Small intestine (tissue), 7 donors: ENCODE data around the gene TRIM41. TPM values are rescaled to one million over a fixed set of nuclear protein-coding genes. Genes with fewer than 3 reads are reported as not detected.

Experiments
- DNase-seq, 2 donors: peaks; one replicate each; pipeline versions ENCODE4 v3.0.0 to v3.0.0-alpha.2; 2013
- FAIRE-seq: peaks from 2 replicates; lab custom pipeline; 2012; peaks lifted over from hg19 to GRCh38; lab: Jason Lieb, UNC
- H3K27ac ChIP-seq, 3 donors: one replicate each; pipeline ENCODE4 v1.5.1; 2013; ENCODE audit warnings: low read length in 2 of 3, mild to moderate bottlenecking in 2 of 3, control low read depth in 1 of 3, inconsistent platforms in 1 of 3, low read depth in 1 of 3, moderate library complexity in 1 of 3
- H3K27me3 ChIP-seq, 3 donors: one replicate each; pipeline ENCODE4 v1.6.1; 2013; ENCODE audit warnings: low read length in 3 of 3, inconsistent platforms in 1 of 3; ENCODE audit not compliant: control insufficient read depth in 3 of 3, insufficient read depth in 3 of 3
- H3K36me3 ChIP-seq, 3 donors: one replicate each; pipeline ENCODE4 v1.6.1; 2013; ENCODE audit warnings: low read length in 3 of 3, inconsistent platforms in 1 of 3, low read depth in 1 of 3, mild to moderate bottlenecking in 1 of 3, moderate library complexity in 1 of 3; ENCODE audit not compliant: control insufficient read depth in 3 of 3, insufficient read depth in 2 of 3
- H3K4me1 ChIP-seq, 3 donors: one replicate each; pipeline ENCODE4 v1.6.1; 2013; ENCODE audit warnings: low read length in 2 of 3, inconsistent platforms in 1 of 3, low read depth in 1 of 3, mild to moderate bottlenecking in 1 of 3, moderate library complexity in 1 of 3; ENCODE audit not compliant: control insufficient read depth in 3 of 3, insufficient read depth in 2 of 3
- H3K4me3 ChIP-seq, 3 donors: one replicate each; pipeline ENCODE4 v1.5.1; 2013; ENCODE audit warnings: low read length in 3 of 3, control low read depth in 1 of 3, inconsistent platforms in 1 of 3, low read depth in 1 of 3, mild to moderate bottlenecking in 1 of 3, moderate library complexity in 1 of 3
- H3K9me3 ChIP-seq, 2 donors: one replicate each; pipeline ENCODE4 v1.6.1; 2013; ENCODE audit warnings: low read depth in 1 of 2, low read length in 1 of 2; ENCODE audit not compliant: control insufficient read depth in 2 of 2, insufficient read depth in 1 of 2
- WGBS, 3 donors: extraction: QIAGEN DNeasy Blood & Tissue Kit; methylation state at CpG; one replicate each; pipeline ENCODE4 v1.1.7; 2013; 5-methylcytosine and 5-hydroxymethylcytosine counted together
- polyA plus RNA-seq, 4 donors: library from polyadenylated mRNA; stranded (reverse) in 3 of 4; unstranded in 1 of 4; fragments of 200-250 nt in 3 of 4; fragments of 120-200 nt in 1 of 4; gene quantifications; one replicate each; pipeline versions ENCODE4 v1.2.1 to v1.2.3, GENCODE V29; 2013
- donor health status: healthy with polysubstance abuse.
- donor health status: control.
- donor health status: control.
- donor health status: Bipolar disorder and iron deficiency.
- donor health status: healthy.

TRIM41 gene
- polyA plus RNA-seq, 4 donors: 19.2 to 25.0 (median 21.6) TPM

DNA sequence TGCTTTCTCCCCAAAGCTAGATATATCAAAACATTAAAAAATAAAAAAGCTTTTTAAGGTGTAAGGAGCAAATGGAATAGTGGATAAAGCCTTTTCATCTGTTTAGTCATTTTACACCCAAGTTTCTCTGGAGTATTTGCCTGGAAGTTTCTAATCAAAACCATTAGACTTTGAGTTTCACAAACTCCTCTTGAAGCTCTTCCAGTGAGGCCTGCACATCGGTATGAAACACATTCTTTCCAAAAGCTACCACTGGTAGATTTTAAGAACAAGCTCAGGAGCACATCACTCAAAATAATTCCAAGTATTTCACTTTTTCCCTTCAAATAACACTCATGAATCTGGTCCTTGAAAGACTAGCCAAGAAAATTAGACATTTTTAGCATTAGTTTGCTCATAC lies 32.2 kb downstream of the TRIM41 start:
- H3K4me1 ChIP-seq: peaks cover 5 to 16% (median 16%) of the 10 kb centered on the region in 3 donors
- no peaks in the 10 kb centered on the region for H3K9me3 ChIP-seq
- DNase-seq (no peak), FAIRE-seq (no peak)
- H3K27me3 ChIP-seq: no peaks in the 10 kb centered on the region
- WGBS, 3 donors: 58 to 73% (median 63%) methylated on average over 1 of the region's 1 CpG
- no peak overlapping the region for H3K4me3 ChIP-seq
- H3K36me3 ChIP-seq: peaks cover 0 to 25% (median 2%) of the 10 kb centered on the region in 3 donors
- H3K27ac ChIP-seq: no peak overlapping the region

GRCh38 chr5:181255836-181256578 lies 32.9 kb downstream of the TRIM41 start:
- WGBS, 3 donors: 78 to 83% (median 80%) methylated on average over 7 of the region's 7 CpGs
- DNase-seq (no peak), FAIRE-seq (no peak)
- H3K4me3 ChIP-seq: no peak overlapping the region
- H3K4me1 ChIP-seq: peaks cover 5 to 16% (median 16%) of the 10 kb centered on the region in 3 donors
- H3K27ac ChIP-seq: no peak overlapping the region
- no peaks in the 10 kb centered on the region for H3K9me3 ChIP-seq
- H3K27me3 ChIP-seq: no peaks in the 10 kb centered on the region
- peaks cover 0 to 20% (median 2%) of the 10 kb centered on the region in 3 donors for H3K36me3 ChIP-seq

GRCh38 chr5:181258576-181258975 lies 35.5 kb downstream of the TRIM41 start:
- Histone ChIP-seq H3K27me3 (no peaks in the 10 kb centered on the region), H3K4me3 (peak overlapping the region in 2 of 3 donors; percentile 81 to 91), H3K27ac (no peak overlapping the region), H3K36me3 (peaks cover 0 to 19% (median 0%) of the 10 kb centered on the region in 3 donors), H3K4me1 (peaks cover 2 to 16% (median 16%) of the 10 kb centered on the region in 3 donors), H3K9me3 (peaks cover 0 to 4% of the 10 kb centered on the region in 2 donors)
- no peak for FAIRE-seq
- DNase-seq: no peak
- WGBS, 3 donors: 28 to 55% (median 54%) methylated on average over 3 of the region's 3 CpGs

DNA sequence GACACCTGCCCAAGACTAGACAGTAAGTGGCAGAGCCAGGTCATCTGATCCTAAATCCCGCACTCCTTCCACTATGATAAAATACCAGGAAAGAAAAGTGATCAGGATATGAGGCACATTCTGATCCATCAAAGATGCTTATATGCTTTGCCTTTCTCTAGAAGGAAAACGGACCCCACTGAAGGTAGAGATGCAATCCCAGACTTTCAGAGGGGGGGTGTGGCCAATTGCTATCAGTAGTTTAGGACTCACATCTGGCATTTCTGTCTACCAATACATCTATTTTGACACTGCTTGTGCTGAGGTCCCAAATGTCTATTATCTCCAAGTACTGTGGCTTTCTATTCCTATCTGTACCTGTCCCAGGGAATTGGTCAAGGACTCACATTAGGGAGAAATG lies 36.2 kb downstream of the TRIM41 start:
- H3K4me1 ChIP-seq: peaks cover 2 to 16% (median 16%) of the 10 kb centered on the region in 3 donors
- WGBS, 3 donors: 9 to 32% (median 15%) methylated on average over 2 of the region's 2 CpGs
- FAIRE-seq (no peak), DNase-seq (no peak)
- no peaks in the 10 kb centered on the region for H3K27me3 ChIP-seq
- H3K27ac ChIP-seq: no peak overlapping the region
- peaks cover 0 to 4% of the 10 kb centered on the region in 2 donors for H3K9me3 ChIP-seq
- H3K36me3 ChIP-seq: peaks cover 0 to 20% (median 0%) of the 10 kb centered on the region in 3 donors
- H3K4me3 ChIP-seq: peak overlapping the region in 2 of 3 donors; percentile 81 to 91

GRCh38 chr5:181259974-181260719 lies 37.1 kb downstream of the TRIM41 start:
- Histone ChIP-seq H3K27me3 (no peaks in the 10 kb centered on the region), H3K4me1 (peaks cover 2 to 16% (median 16%) of the 10 kb centered on the region in 3 donors), H3K4me3 (peak overlapping the region; percentile 81 to 91 (median 87)), H3K27ac (peak overlapping the region; percentile 98 to 100 (median 99)), H3K36me3 (peaks cover 0 to 22% (median 0%) of the 10 kb centered on the region in 3 donors), H3K9me3 (peaks cover 0 to 4% of the 10 kb centered on the region in 2 donors)
- WGBS, 3 donors: 0 to 1% (median 1%) methylated on average over 26 of the region's 26 CpGs
- FAIRE-seq (no peak), DNase-seq (peak in 1 of 2 donors; percentile 35)

- peaks cover 2 to 16% (median 16%) of the 10 kb centered on the region in 3 donors for H3K4me1 ChIP-seq
- H3K4me3 ChIP-seq: peak within 1 kb of the TSS; percentile 81 to 91 (median 87)
- H3K36me3 ChIP-seq: peaks cover 0 to 26% (median 0%) of the 10 kb centered on the region in 3 donors
- H3K27ac ChIP-seq: peak within 1 kb of the TSS; percentile 98 to 100 (median 99)
- no peaks in the 10 kb centered on the region for H3K27me3 ChIP-seq
- H3K9me3 ChIP-seq: peaks cover 0 to 4% of the 10 kb centered on the region in 2 donors
- DNase-seq (peak; percentile 93 to 97), FAIRE-seq (no peak)
- 0% methylated on average over 40 to 43 of the region's 43 CpGs for WGBS, 3 donors
Measured at GRCh38 chr5:181260720-181261319, 37.7 kb downstream of the TRIM41 start, which contains the start of gene TRIM52. Gene TRIM52, minus strand, starts transcription at chr5:181261143. Its CDS starts 330 bp downstream, at chr5:181260813.

- no peak for FAIRE-seq
- H3K4me1 ChIP-seq: peaks cover 2 to 16% (median 16%) of the 10 kb centered on the region in 3 donors
Measured at GRCh38 chr5:181261320-181262049, 38.4 kb downstream of the TRIM41 start.

More at GRCh38 chr5:181261320-181262049, 38.4 kb downstream of the TRIM41 start:
- 0 to 1% (median 0%) methylated on average over 27 to 59 of the region's 59 CpGs for WGBS, 3 donors
- Histone ChIP-seq H3K27me3 (no peaks in the 10 kb centered on the region), H3K4me3 (peak overlapping the region; percentile 81 to 91 (median 87)), H3K9me3 (peaks cover 0 to 4% of the 10 kb centered on the region in 2 donors), H3K36me3 (peaks cover 0 to 26% (median 0%) of the 10 kb centered on the region in 3 donors), H3K27ac (peak overlapping the region; percentile 98 to 100 (median 99))
- peak; percentile 80 to 94 for DNase-seq
